KMS-11 (cell line): ENCODE data around the gene NFATC1.

ENCODE experiments used
- H2AFZ ChIP-seq: fragments of 200-600 bp; sonication (generic); 2 replicates; pipeline ENCODE4 v1.6.1; 2016; ENCODE audit warnings: antibody characterized with exemption, mixed run types, low read depth
- H3K27ac ChIP-seq: fragments of 200-600 bp; sonication (generic); 2 replicates; pipeline ENCODE4 v1.6.1; 2016; ENCODE audit warnings: mild to moderate bottlenecking, mixed run types
- H3K27me3 ChIP-seq: fragments of 200-600 bp; sonication (generic); 2 replicates; pipeline ENCODE4 v1.6.1; 2017; ENCODE audit warnings: mild to moderate bottlenecking, low read depth, mixed run types, moderate library complexity; ENCODE audit not compliant: insufficient read depth
- H3K36me3 ChIP-seq: fragments of 200-600 bp; sonication (generic); 2 replicates; pipeline ENCODE4 v1.6.1; 2017; ENCODE audit warnings: mild to moderate bottlenecking, mixed run types; ENCODE audit not compliant: insufficient read depth
- H3K4me1 ChIP-seq: fragments of 200-600 bp; sonication (generic); 2 replicates; pipeline ENCODE4 v1.6.1; 2016; ENCODE audit warnings: mild to moderate bottlenecking, low read depth, mixed run types; ENCODE audit not compliant: poor library complexity, severe bottlenecking
- H3K4me2 ChIP-seq: fragments of 200-600 bp; sonication (generic); 2 replicates; pipeline ENCODE4 v1.7.0; 2016; ENCODE audit warnings: mild to moderate bottlenecking, mixed run types
- H3K4me3 ChIP-seq: fragments of 200-600 bp; sonication (generic); IDR thresholded peaks from 2 replicates; pipeline ENCODE4 v1.6.1; 2017; ENCODE audit warnings: low read depth, low read length, mixed read lengths; ENCODE audit not compliant: insufficient read depth
- H3K79me2 ChIP-seq: fragments of 200-600 bp; sonication (generic); 2 replicates; pipeline ENCODE4 v1.6.1; 2016; ENCODE audit warnings: low read depth, mixed run types; ENCODE audit not compliant: insufficient read depth
- H3K9ac ChIP-seq: fragments of 200-600 bp; sonication (generic); 2 replicates; pipeline ENCODE4 v1.6.1; 2016; ENCODE audit warnings: mild to moderate bottlenecking, mixed run types
- H4K20me1 ChIP-seq: fragments of 200-600 bp; sonication (generic); 2 replicates; pipeline ENCODE4 v1.6.1; 2016; ENCODE audit warnings: mild to moderate bottlenecking, mixed run types; ENCODE audit not compliant: insufficient read depth
- TF ChIP-seq, protein P1 (sequence below): fragments of 200-600 bp; sonication (generic); conservative IDR thresholded peaks from 2 replicates; pipeline ENCODE4 v1.6.1; 2017; ENCODE audit warnings: low read depth, mild to moderate bottlenecking, antibody characterized with exemption, low read length, moderate library complexity, mixed read lengths

The NFATC1 gene

DNA sequence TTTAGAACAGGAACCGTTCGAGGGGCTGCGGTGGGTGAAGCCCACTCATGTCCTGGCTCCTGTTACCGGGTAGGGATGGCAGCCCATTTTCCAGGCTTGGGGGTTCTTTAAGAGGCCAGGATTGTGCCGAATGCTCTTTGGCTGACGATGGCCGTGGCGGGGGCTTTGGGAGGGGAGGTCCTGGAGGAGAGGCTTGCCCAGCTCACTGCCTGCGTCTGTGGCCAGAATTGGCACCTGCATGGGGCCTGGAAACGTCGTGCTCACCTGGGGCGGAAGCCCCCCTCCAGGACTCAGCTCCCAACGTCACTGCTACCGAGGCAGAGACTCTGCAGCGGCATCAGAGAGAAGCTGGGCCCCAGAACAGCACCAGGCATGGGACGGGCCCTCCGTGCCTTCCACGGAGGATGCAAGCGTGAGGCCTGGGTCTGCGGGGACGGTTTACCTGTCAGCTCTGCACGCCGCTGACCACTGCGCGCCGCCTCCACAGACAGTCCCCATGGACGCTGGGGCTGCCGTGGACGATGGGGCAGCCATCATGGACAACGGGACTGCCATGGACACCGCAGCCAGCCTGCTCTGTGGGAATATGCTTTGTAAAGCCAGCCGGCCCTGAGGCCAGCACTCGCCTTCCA, 82.9 kb downstream of the NFATC1 start:
- Histone ChIP-seq H3K79me2 (no peaks in the 10 kb centered on the region), H3K4me2 (no peak overlapping the region), H3K27ac (no peak overlapping the region), H3K4me3 (no peak overlapping the region), H4K20me1 (no peaks in the 10 kb centered on the region), H3K36me3 (no peaks in the 10 kb centered on the region), H2AFZ (no peak overlapping the region), H3K4me1 (no peaks in the 10 kb centered on the region), H3K27me3 (no peaks in the 10 kb centered on the region), H3K9ac (no peak overlapping the region)
- TF ChIP-seq, protein P1, sequence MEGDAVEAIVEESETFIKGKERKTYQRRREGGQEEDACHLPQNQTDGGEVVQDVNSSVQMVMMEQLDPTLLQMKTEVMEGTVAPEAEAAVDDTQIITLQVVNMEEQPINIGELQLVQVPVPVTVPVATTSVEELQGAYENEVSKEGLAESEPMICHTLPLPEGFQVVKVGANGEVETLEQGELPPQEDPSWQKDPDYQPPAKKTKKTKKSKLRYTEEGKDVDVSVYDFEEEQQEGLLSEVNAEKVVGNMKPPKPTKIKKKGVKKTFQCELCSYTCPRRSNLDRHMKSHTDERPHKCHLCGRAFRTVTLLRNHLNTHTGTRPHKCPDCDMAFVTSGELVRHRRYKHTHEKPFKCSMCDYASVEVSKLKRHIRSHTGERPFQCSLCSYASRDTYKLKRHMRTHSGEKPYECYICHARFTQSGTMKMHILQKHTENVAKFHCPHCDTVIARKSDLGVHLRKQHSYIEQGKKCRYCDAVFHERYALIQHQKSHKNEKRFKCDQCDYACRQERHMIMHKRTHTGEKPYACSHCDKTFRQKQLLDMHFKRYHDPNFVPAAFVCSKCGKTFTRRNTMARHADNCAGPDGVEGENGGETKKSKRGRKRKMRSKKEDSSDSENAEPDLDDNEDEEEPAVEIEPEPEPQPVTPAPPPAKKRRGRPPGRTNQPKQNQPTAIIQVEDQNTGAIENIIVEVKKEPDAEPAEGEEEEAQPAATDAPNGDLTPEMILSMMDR: no peak

- H4K20me1 ChIP-seq: no peaks in the 10 kb centered on the region
- no peak overlapping the region for H3K9ac ChIP-seq
- no peak overlapping the region for H3K4me3 ChIP-seq
- no peaks in the 10 kb centered on the region for H3K27me3 ChIP-seq
- TF ChIP-seq, protein P1: no peak
- no peak overlapping the region for H3K4me2 ChIP-seq
- H3K27ac ChIP-seq: no peak overlapping the region
- no peaks in the 10 kb centered on the region for H3K79me2 ChIP-seq
- H3K4me1 ChIP-seq: no peaks in the 10 kb centered on the region
- H2AFZ ChIP-seq: no peak overlapping the region
- H3K36me3 ChIP-seq: no peaks in the 10 kb centered on the region
These were observed 83.5 kb downstream of the NFATC1 start for GRCh38 chr18:79479116-79479760.

DNA sequence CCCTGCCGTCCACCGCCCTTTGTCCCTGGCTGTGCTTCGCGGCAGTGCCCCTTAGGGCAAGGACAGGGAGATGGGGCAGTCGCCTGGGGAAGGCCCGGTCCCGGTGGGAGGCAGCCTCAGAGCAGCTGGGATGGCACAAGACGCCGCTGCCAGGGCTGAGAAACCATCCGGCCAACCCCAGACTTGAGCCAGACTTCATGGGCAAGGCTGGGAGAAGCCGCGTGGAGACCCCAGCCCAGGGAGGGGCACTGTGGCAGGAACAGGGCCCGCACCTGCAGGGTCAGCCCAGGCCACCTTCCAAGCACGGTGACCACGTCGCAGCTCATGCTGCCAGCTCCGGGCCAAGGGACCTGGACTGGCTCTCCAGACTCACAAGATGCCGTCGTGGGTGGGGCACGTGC, 84.0 kb downstream of the NFATC1 start:
- H4K20me1 ChIP-seq: no peaks in the 10 kb centered on the region
- H3K4me2 ChIP-seq: no peak overlapping the region
- H3K27ac ChIP-seq: no peak overlapping the region
- H3K79me2 ChIP-seq: no peaks in the 10 kb centered on the region
- TF ChIP-seq, protein P1: no peak
- H3K36me3 ChIP-seq: no peaks in the 10 kb centered on the region
- H3K9ac ChIP-seq: no peak overlapping the region
- H3K4me3 ChIP-seq: no peak overlapping the region
- no peaks in the 10 kb centered on the region for H3K4me1 ChIP-seq
- no peaks in the 10 kb centered on the region for H3K27me3 ChIP-seq
- no peak overlapping the region for H2AFZ ChIP-seq

GRCh38 chr18:79480171-79481045, 84.7 kb downstream of the NFATC1 start:
- H3K9ac ChIP-seq: no peak overlapping the region
- H3K27ac ChIP-seq: no peak overlapping the region
- H3K79me2 ChIP-seq: no peaks in the 10 kb centered on the region
- H3K4me1 ChIP-seq: no peaks in the 10 kb centered on the region
- no peak overlapping the region for H3K4me2 ChIP-seq
- H3K27me3 ChIP-seq: no peaks in the 10 kb centered on the region
- TF ChIP-seq, protein P1: no peak
- H4K20me1 ChIP-seq: no peaks in the 10 kb centered on the region
- no peak overlapping the region for H2AFZ ChIP-seq
- H3K36me3 ChIP-seq: no peaks in the 10 kb centered on the region
- no peak overlapping the region for H3K4me3 ChIP-seq
